NB4 (cell line): ENCODE measurements around the gene RELA.

ENCODE experiments used
- DNase-seq: peaks from one replicate; pipeline ENCODE4 v3.0.0; 2010; ENCODE audit warnings: low read depth
- H3K4me3 ChIP-seq: one replicate; pipeline ENCODE4 v1.5.1; 2011; ENCODE audit warnings: mild to moderate bottlenecking, low read depth, low read length, moderate library complexity
- MYC ChIP-seq: IDR thresholded peaks from 2 replicates; pipeline ENCODE4 v1.6.1; 2011; ENCODE audit warnings: low read depth, low read length
- POLR2A ChIP-seq: IDR thresholded peaks from 2 replicates; pipeline ENCODE4 v1.6.1; 2011; ENCODE audit warnings: mild to moderate bottlenecking; ENCODE audit not compliant: insufficient read length; ENCODE audit errors: extremely low read depth
- TF ChIP-seq, protein P1 (sequence below): IDR thresholded peaks from 2 replicates; pipeline ENCODE4 v1.6.1; 2011; ENCODE audit warnings: low read depth, low read length
- TF ChIP-seq, protein P2 (sequence below): IDR thresholded peaks from one replicate; pipeline ENCODE4 v1.5.1; 2012; ENCODE audit warnings: low read depth, low read length

Gene RELA

DNA sequence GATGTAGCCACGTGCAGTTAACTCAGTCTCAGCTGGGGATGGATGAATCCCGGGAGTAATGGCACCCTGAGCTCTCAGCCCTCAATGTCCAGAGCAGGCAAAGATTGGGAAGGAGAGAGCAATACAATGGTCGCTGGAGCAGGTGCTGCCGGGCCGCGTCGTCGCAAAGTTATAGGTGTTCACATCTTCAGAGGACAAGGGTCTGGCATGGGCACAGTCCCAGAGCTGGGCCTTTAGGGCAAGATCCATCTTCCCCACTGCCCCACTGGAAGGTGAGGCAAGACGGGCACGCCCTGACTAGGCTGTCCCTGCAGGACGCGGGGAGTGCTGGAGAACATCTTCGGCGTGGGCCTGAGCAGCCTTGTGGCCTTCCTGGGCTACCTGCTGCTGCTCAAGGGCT is 39.5 kb downstream of the RELA start:
- no peak for DNase-seq
- H3K4me3 ChIP-seq: no peak overlapping the region
- TF ChIP-seq POLR2A: no peak
- TF ChIP-seq, protein P1, sequence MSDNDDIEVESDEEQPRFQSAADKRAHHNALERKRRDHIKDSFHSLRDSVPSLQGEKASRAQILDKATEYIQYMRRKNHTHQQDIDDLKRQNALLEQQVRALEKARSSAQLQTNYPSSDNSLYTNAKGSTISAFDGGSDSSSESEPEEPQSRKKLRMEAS: no peak
- no peak for TF ChIP-seq MYC
- TF ChIP-seq, protein P2, sequence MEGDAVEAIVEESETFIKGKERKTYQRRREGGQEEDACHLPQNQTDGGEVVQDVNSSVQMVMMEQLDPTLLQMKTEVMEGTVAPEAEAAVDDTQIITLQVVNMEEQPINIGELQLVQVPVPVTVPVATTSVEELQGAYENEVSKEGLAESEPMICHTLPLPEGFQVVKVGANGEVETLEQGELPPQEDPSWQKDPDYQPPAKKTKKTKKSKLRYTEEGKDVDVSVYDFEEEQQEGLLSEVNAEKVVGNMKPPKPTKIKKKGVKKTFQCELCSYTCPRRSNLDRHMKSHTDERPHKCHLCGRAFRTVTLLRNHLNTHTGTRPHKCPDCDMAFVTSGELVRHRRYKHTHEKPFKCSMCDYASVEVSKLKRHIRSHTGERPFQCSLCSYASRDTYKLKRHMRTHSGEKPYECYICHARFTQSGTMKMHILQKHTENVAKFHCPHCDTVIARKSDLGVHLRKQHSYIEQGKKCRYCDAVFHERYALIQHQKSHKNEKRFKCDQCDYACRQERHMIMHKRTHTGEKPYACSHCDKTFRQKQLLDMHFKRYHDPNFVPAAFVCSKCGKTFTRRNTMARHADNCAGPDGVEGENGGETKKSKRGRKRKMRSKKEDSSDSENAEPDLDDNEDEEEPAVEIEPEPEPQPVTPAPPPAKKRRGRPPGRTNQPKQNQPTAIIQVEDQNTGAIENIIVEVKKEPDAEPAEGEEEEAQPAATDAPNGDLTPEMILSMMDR: no peak

DNA sequence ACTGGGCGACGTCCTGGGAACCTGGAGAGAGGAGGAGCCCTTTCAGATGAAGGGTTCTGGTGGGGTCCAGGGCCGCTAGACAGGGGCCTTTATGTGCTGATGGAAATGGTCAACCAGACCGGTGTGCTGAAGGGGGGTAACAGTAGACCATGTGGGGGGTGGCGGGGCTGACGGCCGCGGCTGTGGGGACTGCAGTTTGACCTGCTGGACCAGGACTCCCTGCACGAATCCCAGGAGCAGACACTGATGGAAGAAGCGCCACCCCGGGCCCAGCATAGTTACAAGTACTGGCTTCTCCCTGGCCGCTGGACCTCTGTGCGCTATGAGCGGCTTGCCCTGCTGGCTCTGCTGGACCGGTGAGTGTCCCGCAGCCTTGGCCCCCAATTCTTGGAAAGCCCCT is 40.7 kb downstream of the RELA start:
- H3K4me3 ChIP-seq: no peak overlapping the region
- no peak for DNase-seq
- TF ChIP-seq MYC (no peak), POLR2A (no peak)
- TF ChIP-seq, protein P2: no peak
- TF ChIP-seq, protein P1: no peak

DNA sequence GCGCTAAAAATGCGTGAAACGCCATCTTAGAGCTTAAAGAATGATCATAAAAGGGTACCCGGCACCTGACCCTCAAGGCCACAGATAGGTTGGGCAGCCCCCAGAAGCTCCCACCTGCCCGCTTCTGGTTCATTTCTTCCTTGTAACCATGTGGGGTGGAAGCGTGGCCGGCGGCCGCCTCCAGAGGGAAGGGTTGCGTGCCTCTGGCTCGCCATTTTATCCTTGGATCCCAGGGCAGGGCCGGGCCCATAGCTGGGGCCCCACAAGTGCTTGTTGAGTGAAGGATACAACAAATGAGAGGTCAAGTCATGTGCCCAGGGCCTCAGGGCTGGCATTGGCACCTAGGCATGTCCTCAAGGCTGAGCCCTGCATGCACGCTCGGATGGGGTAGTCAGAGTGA is 41.3 kb downstream of the RELA start:
- TF ChIP-seq, protein P1: no peak
- no peak for TF ChIP-seq POLR2A
- no peak overlapping the region for H3K4me3 ChIP-seq
- no peak for DNase-seq

DNA sequence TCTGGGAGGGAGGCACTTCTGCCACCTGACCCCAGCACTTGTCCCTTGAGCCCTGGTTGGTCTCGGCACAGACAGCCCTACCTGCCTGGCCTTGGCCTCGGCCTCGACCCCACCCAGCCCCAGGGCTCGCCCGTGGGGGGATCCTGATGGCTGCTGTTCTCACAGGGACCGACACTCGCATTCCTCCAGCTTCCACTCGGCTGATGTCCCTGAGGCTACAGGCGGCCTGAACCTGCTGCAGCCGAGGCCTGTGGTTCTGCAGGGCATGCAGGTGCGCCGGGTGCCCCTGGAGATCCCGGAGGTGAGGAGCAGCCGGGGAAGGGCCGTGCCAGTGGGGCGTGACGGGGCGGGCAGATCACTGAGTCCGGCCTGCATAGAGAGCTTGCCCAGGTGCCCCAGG is 42.0 kb downstream of the RELA start:
- no peak for DNase-seq
- no peak overlapping the region for H3K4me3 ChIP-seq
- TF ChIP-seq, protein P1: no peak
- TF ChIP-seq, protein P2: no peak
- TF ChIP-seq POLR2A: no peak
- no peak for TF ChIP-seq MYC

DNA sequence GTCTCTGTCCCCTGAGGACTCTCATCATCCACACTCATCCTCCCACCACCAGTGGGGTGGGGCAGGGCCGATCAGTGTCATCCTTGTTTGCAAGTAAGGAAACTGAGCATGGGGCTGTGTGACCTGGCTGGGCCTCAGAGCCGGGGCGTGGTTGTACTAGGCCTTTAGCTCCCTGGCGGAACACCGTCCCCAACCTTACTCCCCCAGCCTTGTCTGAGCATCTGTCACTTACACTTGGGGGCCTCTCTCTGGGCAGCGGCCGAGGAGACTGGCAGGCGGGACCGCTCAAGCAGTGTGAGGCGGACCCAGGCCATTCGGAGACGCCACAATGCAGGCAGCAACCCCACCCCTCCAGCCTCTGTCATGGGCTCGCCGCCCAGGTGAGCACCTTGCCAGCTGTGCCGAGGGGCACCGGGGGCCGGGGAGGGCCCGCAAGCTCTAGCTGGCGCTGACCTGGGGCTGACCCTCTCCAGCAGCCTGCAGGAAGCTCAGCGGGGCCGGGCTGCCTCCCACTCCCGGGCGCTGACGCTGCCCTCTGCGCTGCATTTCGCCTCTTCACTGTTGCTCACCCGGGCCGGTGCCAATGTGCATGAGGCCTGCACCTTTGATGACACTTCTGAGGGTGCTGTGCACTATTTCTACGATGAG is 43.3 kb downstream of the RELA start:
- H3K4me3 ChIP-seq: no peak overlapping the region
- TF ChIP-seq MYC (no peak), POLR2A (no peak)
- TF ChIP-seq, protein P1: no peak
- TF ChIP-seq, protein P2: no peak
- no peak for DNase-seq

DNA sequence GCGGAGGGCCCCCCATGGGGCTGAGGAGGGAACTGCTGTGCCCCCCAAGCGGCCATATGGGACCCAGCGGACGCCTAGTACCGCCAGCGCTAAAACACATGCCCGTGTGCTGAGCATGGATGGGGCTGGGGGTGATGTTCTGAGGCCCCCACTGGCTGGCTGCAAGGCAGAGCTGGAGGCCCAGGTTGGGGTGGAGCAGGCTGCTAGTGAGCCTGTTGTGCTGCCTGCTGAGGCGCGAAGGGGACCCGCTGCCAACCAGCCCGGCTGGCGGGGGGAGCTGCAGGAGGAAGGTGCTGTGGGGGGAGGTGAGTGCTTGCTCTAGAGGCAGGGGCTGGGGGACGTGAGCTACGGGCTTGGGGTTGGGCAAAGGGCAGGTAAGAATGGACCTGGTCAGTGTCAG is 44.0 kb downstream of the RELA start:
- DNase-seq: no peak

More for the DNA sequence above, 44.0 kb downstream of the RELA start:
- TF ChIP-seq MYC (no peak), POLR2A (no peak)
- TF ChIP-seq, protein P2: no peak
- TF ChIP-seq, protein P1: no peak
- H3K4me3 ChIP-seq: no peak overlapping the region
